ENCODE measurements around the gene SDHB. TPM values are rescaled to one million over a fixed set of nuclear protein-coding genes. Genes with fewer than 3 reads are reported as not detected.

The SDHB gene
- polyA plus RNA-seq, 1 of the 3 experiments (the other 2 are of a cell fraction) = 128 TPM

GRCh38 chr1:17002524-17002902 lies 51.3 kb downstream of the SDHB start:
- Histone ChIP-seq H3K4me1 (ENCODE audit: control insufficient read depth in 1 of 2, insufficient read depth in 2 of 2, low read depth in 1 of 2, low read length in 1 of 2) (peaks cover 0 to 4% of the 10 kb centered on the region in 2 experiments; a peak in 1 of 4 replicates), H2AFZ (ENCODE audit: low read depth) (no peak overlapping the region), H3K36me3 (replicated peaks in 1 of 2; ENCODE audit: control insufficient read depth in 1 of 2, insufficient read depth in 2 of 2, low read length in 1 of 2) (peaks cover 3 to 27% of the 10 kb centered on the region in 2 experiments), H3K9ac (no peak overlapping the region), H3K4me2 (no peak overlapping the region), H4K20me1 (ENCODE audit: insufficient read depth) (peaks cover 20% of the 10 kb centered on the region), H3K4me3 (ENCODE audit: low read depth in 2 of 2, low read length in 1 of 2) (no peak overlapping the region), H3F3A (replicated peaks; ENCODE audit: insufficient read depth) (peaks cover 20% of the 10 kb centered on the region), H3K9me2 (no peaks in the 10 kb centered on the region), H3K27me3 (ENCODE audit: insufficient read depth) (no peaks in the 10 kb centered on the region), H3K79me2 (ENCODE audit: insufficient read depth) (no peaks in the 10 kb centered on the region), H3K9me3 (no peaks in the 10 kb centered on the region), H3K27ac (ENCODE audit: low read depth in 2 of 2, low read length in 1 of 2) (no peak overlapping the region)
- ChIA-PET CTCF (interaction anchor here (0.6 to 1.8 kb wide), 3 partner anchors 16 to 102 kb away, joined by 3 to 5 read pairs (median 4); no protein-coding TSS in a partner anchor), POLR2A (interaction anchor here (0.6 kb wide), 1 partner anchor 10 kb away, joined by 3 read pairs; no protein-coding TSS in a partner anchor)
- DNase-seq = peak; percentile 12
- TF ChIP-seq USF1 (IDR thresholded peaks at IDR 0.05; ENCODE audit: borderline replicate concordance, low read depth) (no peak), TEAD4 (IDR thresholded peaks at IDR 0.05; ENCODE audit: borderline replicate concordance, insufficient read depth) (no peak), GABPA (IDR thresholded peaks at IDR 0.05; ENCODE audit: low read depth) (no peak), EP300 (IDR thresholded peaks at IDR 0.05; ENCODE audit: borderline replicate concordance in 1 of 2, low read depth in 1 of 2, low read length in 1 of 2) (no peak), JUND (IDR thresholded peaks at IDR 0.05) (no peak), CHD2 (IDR thresholded peaks at IDR 0.05; ENCODE audit: low read length, partially characterized antibody) (no peak), USF2 (IDR thresholded peaks at IDR 0.05; ENCODE audit: borderline replicate concordance, low read depth, low read length) (no peak), PBX3 (IDR thresholded peaks at IDR 0.05) (no peak), RAD21 (IDR thresholded peaks at IDR 0.05; ENCODE audit: low read length) (no peak), CTCF (IDR thresholded peaks at IDR 0.05) (no peak), YY1 (IDR thresholded peaks at IDR 0.05; ENCODE audit: low read depth) (no peak), SIN3A (IDR thresholded peaks at IDR 0.05; ENCODE audit: borderline replicate concordance, low read depth, low read length) (no peak), TAF1 (IDR thresholded peaks at IDR 0.05; ENCODE audit: borderline replicate concordance, low read depth, low read length) (no peak), MEF2A (IDR thresholded peaks at IDR 0.05; ENCODE audit: borderline replicate concordance, low read depth) (no peak), TCF12 (IDR thresholded peaks at IDR 0.05) (no peak), MAX (IDR thresholded peaks at IDR 0.05; ENCODE audit: low read depth) (no peak), RCOR1 (IDR thresholded peaks at IDR 0.05; ENCODE audit: low read length) (no peak)
- 90% methylated on average over 2 of the region's 4 CpGs for WGBS (ENCODE audit: low lambda C conversion rate)
